GM23248 (cell line): Measurements from ENCODE around the gene CLDN1.

Source experiments
- EZH2 ChIP-seq: fragments of 200-600 bp; sonication (generic); IDR thresholded peaks from 2 replicates; pipeline ENCODE4 v1.6.1; 2018; ENCODE audit warnings: antibody characterized with exemption, mild to moderate bottlenecking; ENCODE audit not compliant: insufficient read depth, poor library complexity, severe bottlenecking
- EZH2phosphoT487 ChIP-seq: fragments of 200-600 bp; sonication (generic); IDR thresholded peaks from 2 replicates; pipeline ENCODE4 v1.6.1; 2018; ENCODE audit warnings: antibody characterized with exemption, moderate library complexity, mild to moderate bottlenecking, low read depth; ENCODE audit not compliant: insufficient read depth

DNA sequence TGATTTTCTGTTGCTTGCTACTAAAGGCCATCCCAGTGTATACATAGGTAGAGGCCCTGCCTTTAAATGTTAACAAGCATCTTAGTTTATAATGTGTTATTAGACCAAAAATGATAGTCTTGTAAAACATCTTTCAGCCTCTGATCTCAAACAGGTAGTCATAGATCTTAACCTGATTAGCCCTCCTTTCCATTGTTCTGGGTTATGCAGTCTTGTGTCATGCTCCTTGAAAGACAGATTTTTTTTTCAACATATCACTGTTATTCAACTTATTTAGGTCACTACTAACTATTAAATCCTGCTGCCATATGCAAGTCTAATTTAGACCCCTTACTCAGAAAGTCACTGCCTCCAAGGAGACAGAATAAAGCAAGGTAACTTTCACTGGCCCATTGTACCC is 46.6 kb upstream of the CLDN1 start:
- TF ChIP-seq EZH2 (no peak), EZH2phosphoT487 (no peak)
